Stimulated activated memory B cell treated with anti-CD40 and anti-IgM and Interleukin-4, amounts not matched to agents 10 μg/mL and 1 μg/mL and 100 μg/mL, for 72 hours (primary cell): ENCODE measurements around the gene NELL1.

Source experiments
- ATAC-seq: fragments of 150-1000 bp; cut with Tn5 transposase; 2 replicates; pipeline ENCODE4 v1.10.0; 2021
- H3K27ac Mint-ChIP-seq: one replicate; pipeline ENCODE4 v1.8.0; 2022; ENCODE audit warnings: mild to moderate bottlenecking, mixed read lengths
- H3K27me3 Mint-ChIP-seq: one replicate; pipeline ENCODE4 v1.8.0; 2022; ENCODE audit warnings: mixed read lengths
- H3K36me3 Mint-ChIP-seq: one replicate; pipeline ENCODE4 v1.8.0; 2022; ENCODE audit warnings: mixed read lengths
- H3K4me1 Mint-ChIP-seq: one replicate; pipeline ENCODE4 v1.8.0; 2022; ENCODE audit warnings: mixed read lengths
- H3K4me3 Mint-ChIP-seq: one replicate; pipeline ENCODE4 v1.8.0; 2022; ENCODE audit warnings: mild to moderate bottlenecking, moderate library complexity, mixed read lengths
- H3K9me3 Mint-ChIP-seq: one replicate; pipeline ENCODE4 v1.8.0; 2022; ENCODE audit warnings: mixed read lengths

Gene NELL1

DNA sequence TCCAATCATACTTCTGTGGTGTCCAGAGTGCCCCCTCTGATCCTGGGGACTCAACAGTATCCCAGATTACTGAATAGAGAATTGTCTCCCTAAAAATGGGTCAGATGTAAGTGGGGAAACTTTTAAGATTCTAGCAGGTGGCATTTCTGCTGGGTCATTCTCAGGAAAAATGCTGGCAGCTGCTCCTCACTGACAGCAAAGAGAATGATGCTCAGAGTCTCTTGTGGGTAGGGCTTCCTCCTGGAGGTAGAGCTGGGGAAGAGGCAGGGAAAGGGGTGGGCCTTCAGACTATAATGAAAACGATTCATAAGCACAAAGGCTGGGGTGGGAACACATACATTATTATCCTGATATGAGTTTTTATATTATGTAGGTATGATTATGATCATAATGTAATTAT, 647.2 kb downstream of the NELL1 start:
- H3K27me3 Mint-ChIP-seq: no peaks in the 10 kb centered on the region

DNA sequence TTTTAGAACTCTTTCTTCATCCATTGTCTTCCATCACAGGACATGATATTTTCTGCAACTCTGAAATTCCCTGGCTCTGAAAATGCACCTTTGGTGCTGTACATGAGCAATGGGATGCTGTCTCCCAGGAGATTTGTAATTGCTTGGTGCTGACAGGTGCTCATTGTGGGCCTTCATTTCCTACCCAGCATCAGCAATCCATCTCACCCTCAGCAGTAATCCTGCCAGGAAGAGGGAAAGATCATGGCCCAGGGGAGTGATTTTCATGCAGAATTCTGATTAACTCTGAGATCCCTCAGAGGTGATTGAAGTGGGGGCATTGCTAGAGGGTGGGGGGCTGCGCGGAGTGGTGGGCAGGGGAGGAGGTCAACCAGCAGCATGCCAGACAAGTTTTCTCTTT, 651.7 kb downstream of the NELL1 start:
- H3K4me3 Mint-ChIP-seq: no peak overlapping the region
- H3K4me1 Mint-ChIP-seq: no peaks in the 10 kb centered on the region
- H3K36me3 Mint-ChIP-seq: no peaks in the 10 kb centered on the region
- no peak for ATAC-seq
- H3K27ac Mint-ChIP-seq: no peak overlapping the region
- no peaks in the 10 kb centered on the region for H3K27me3 Mint-ChIP-seq
- H3K9me3 Mint-ChIP-seq: peaks cover 6% of the 10 kb centered on the region

More for the DNA sequence above, 647.2 kb downstream of the NELL1 start:
- ATAC-seq: no peak
- H3K27ac Mint-ChIP-seq: no peak overlapping the region
- no peak overlapping the region for H3K4me3 Mint-ChIP-seq
- no peaks in the 10 kb centered on the region for H3K4me1 Mint-ChIP-seq
- no peaks in the 10 kb centered on the region for H3K36me3 Mint-ChIP-seq
- H3K9me3 Mint-ChIP-seq: no peaks in the 10 kb centered on the region

DNA sequence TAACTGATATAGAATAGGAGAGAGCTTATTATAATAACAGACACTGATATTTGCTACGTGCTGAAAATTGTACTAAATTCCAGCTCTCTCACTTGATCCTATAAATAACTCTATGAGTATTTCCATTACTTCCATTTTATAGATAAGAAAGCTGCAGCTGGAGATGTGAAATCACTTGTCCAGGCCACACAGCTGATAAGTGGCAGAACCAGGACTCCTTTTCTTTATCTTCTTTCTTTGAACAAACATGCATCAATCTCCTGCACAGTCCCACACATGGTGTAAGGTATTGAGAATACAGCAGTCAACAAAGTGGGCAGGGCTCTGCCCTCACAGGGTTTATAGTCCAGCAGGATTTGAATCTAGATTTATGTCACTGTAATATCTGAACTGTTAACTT, 652.1 kb downstream of the NELL1 start:
- Mint-ChIP-seq H3K27me3 (no peaks in the 10 kb centered on the region), H3K36me3 (no peaks in the 10 kb centered on the region), H3K4me3 (no peak overlapping the region), H3K4me1 (no peaks in the 10 kb centered on the region), H3K9me3 (peaks cover 6% of the 10 kb centered on the region), H3K27ac (no peak overlapping the region)
- no peak for ATAC-seq

DNA sequence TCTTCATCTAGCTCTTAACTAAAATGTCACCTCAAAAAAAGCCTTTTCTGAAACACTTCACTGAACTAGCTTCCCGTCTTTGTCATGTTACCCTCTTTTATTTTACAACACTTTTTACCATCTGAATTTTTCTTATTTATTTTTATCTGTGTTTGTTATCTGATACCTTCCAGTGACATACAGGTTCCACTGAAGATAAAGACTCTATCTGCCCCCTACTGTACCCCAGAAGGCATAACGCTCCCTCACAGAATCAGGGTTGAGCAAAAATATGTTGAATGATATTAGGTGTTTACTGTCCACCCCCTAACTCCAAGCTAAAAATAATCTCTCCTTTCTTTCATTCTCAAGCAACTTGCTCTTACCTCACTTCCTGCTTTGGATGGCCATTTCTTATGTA, 654.2 kb downstream of the NELL1 start:
- Mint-ChIP-seq H3K4me3 (no peak overlapping the region), H3K27me3 (no peaks in the 10 kb centered on the region), H3K36me3 (no peaks in the 10 kb centered on the region), H3K4me1 (no peaks in the 10 kb centered on the region), H3K9me3 (peaks cover 10% of the 10 kb centered on the region), H3K27ac (no peak overlapping the region)
- ATAC-seq: no peak

DNA sequence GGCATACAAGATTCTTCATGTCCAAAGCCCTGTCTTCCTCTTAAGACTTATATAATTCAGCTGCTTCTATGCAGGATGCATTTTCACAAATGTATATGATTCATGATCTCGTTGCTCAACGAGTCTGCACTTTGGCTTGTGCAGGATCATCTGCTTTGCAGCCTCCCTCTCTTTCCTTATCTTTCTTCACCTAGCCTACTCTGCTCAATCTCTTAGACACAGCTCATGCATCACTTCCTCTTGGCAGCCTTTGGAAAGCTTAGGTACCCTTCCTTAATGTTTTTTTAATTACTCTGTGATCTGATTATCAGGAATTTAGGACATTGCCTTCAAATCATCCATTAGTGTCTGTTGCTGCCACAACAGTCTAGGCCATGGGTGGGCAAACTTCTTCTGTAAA, 673.8 kb downstream of the NELL1 start:
- Mint-ChIP-seq H3K27ac (no peak overlapping the region), H3K4me3 (no peak overlapping the region), H3K4me1 (no peaks in the 10 kb centered on the region), H3K9me3 (peaks cover 6% of the 10 kb centered on the region), H3K27me3 (no peaks in the 10 kb centered on the region), H3K36me3 (no peaks in the 10 kb centered on the region)
- no peak for ATAC-seq

DNA sequence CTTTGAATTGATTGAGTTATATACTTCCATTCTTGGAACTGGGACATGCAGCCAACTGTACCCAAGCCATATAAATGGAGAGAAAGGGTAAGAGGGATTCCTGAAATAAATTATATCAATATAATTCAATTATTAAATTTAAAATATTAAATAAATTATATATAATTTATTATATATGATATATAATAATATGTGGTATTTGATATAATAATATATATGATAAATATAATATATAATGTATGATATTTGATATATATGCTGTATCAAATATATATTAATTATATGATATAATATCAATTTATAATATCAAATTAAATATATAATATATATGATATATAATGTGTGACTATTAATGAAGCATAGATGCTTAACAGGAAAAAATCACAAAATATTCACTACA, 677.0 kb downstream of the NELL1 start:
- Mint-ChIP-seq H3K36me3 (no peaks in the 10 kb centered on the region), H3K4me3 (no peak overlapping the region), H3K27me3 (no peaks in the 10 kb centered on the region), H3K27ac (no peak overlapping the region), H3K4me1 (no peaks in the 10 kb centered on the region), H3K9me3 (peaks cover 6% of the 10 kb centered on the region)
- ATAC-seq: no peak

DNA sequence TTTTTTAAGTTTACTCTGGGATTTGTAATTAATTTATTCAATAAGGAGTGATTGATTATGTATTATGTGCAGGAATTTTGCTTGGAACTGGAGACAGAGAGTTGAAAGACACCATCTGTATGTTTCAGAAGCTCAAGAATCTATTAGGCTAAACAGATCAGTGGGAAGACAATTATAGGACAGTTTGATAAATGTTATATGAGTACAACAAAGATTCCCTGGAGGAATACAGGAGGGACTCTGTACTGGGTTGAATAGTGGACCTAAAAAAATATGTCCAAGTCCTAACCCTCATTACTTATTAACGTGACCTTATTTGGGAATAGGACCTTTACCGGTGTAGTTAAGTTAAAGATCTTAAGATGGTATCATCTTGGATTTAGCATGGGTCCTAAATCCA, 681.2 kb downstream of the NELL1 start:
- H3K9me3 Mint-ChIP-seq: peaks cover 8% of the 10 kb centered on the region
- no peaks in the 10 kb centered on the region for H3K27me3 Mint-ChIP-seq
- no peaks in the 10 kb centered on the region for H3K4me1 Mint-ChIP-seq
- no peaks in the 10 kb centered on the region for H3K36me3 Mint-ChIP-seq
- no peak overlapping the region for H3K27ac Mint-ChIP-seq
- H3K4me3 Mint-ChIP-seq: no peak overlapping the region
- ATAC-seq: no peak

DNA sequence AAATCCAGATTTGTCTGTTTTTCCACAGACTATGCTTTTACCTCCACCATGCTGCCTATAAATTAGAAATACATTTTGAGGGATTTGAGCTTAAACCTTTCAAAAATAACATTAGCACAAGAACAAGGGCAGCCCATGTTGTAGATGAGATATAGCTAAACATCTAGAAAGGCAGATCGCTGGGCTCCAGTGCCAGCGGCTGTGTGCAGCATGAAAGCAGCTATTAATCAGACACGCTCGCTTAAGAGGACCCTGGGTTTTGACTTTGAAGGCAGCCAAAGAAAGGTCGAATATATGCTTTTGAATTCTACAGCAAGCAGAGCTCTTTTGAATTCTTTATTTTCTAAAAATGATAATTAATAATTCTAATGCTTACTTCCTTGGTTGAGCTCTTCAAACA, 684.0 kb downstream of the NELL1 start:
- Mint-ChIP-seq H3K27ac (no peak overlapping the region), H3K36me3 (no peaks in the 10 kb centered on the region), H3K27me3 (no peaks in the 10 kb centered on the region), H3K4me1 (no peaks in the 10 kb centered on the region), H3K4me3 (no peak overlapping the region), H3K9me3 (peaks cover 14% of the 10 kb centered on the region)
- ATAC-seq: no peak

DNA sequence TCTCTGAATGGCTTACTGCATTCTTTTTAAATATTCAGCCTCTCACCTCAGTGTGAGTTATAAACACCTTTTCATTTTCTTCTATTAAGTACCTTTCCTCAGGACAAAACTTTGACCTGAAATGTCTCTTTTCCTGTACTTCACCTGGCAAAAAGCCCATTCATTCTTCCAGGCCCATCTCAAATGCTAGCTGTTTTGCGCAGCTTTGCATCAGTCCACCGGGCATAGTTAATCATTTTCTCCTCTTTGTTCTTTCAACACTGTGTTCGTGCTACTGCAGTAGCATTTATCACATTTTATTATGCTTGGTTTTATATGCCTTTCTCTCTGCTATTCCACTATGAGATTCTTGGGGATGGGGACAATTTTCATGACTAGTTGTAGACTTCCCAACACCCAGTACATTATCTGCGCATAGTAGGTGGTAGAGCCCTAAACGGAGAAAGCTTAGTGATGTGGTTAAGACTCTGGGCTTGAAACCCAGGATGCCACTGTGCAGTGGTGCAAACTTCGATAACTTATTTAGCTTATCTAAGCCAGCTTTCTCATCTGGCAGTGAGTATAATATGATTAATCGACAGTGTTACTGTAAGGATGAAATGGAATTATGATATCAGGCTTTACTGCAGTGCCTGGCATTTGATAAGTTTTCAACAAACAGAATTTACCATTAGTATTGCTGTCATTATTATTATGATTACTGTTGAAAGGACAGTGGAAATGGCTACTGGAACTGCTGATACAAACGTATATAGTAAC, 695.7 kb downstream of the NELL1 start:
- ATAC-seq: no peak
- no peaks in the 10 kb centered on the region for H3K4me1 Mint-ChIP-seq
- H3K4me3 Mint-ChIP-seq: no peak overlapping the region
- H3K36me3 Mint-ChIP-seq: no peaks in the 10 kb centered on the region
- no peaks in the 10 kb centered on the region for H3K27me3 Mint-ChIP-seq
- peaks cover 3% of the 10 kb centered on the region for H3K9me3 Mint-ChIP-seq
- no peak overlapping the region for H3K27ac Mint-ChIP-seq

DNA sequence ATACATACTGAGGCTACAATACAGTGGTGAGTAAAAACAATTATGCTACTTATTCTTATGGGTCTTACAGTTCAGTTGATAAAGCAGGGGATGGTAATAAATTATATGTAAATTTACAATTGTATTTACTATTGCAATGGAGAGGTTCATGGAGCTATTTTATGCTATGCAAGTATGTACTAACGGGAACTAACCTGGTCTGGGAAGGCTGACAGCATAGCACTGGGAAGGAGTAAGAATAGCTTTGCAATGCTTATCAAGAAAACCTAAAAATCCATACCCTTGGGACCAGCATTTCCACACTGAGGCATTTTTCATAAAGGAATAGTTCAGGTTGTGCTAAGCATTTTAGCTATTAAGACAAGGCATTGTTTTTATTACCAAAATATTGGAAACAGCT, 700.6 kb downstream of the NELL1 start:
- no peak for ATAC-seq
- H3K36me3 Mint-ChIP-seq: no peaks in the 10 kb centered on the region
- H3K4me3 Mint-ChIP-seq: no peak overlapping the region
- H3K9me3 Mint-ChIP-seq: peaks cover 6% of the 10 kb centered on the region
- H3K4me1 Mint-ChIP-seq: no peaks in the 10 kb centered on the region
- no peaks in the 10 kb centered on the region for H3K27me3 Mint-ChIP-seq
- no peak overlapping the region for H3K27ac Mint-ChIP-seq

DNA sequence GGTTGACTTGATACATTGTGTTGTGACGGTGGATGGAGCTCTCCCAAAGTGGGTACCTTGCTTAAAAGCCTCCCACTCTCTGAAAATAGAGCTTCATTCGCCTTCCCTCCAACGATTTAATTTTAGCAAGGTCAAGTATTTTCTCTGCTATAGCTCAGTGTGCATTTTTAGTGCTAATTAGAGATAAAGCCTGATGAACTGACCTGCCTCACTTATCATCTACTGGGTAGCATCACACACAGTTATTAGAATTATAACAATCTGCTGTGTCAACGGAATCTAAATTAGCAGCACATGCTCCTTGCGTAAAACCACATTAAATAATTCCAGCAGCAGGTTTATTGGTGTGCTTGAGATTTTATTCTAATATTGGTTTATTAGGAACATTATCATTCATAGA, 701.7 kb downstream of the NELL1 start:
- H3K9me3 Mint-ChIP-seq: peaks cover 9% of the 10 kb centered on the region
- no peak overlapping the region for H3K27ac Mint-ChIP-seq
- no peak for ATAC-seq
- H3K4me3 Mint-ChIP-seq: no peak overlapping the region
- no peaks in the 10 kb centered on the region for H3K36me3 Mint-ChIP-seq
- no peaks in the 10 kb centered on the region for H3K27me3 Mint-ChIP-seq
- no peaks in the 10 kb centered on the region for H3K4me1 Mint-ChIP-seq

DNA sequence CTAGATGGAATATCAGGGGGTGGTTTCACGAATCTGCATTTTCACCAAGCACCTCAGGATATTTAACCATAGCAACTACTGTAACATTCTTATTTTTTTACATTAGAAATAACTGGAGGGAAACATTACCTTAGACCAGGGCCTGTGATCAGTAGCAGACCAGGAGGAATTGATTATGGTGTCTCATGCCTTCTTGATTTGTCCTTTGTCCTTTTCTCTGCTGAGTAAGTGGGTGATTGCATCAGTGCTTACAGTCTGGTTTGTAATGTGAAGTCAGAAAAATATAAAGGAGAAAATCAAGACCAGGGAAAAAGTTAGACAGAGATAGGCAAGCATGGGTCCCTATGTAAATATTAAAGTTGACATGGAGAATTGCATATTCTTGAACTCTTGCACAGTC, 703.3 kb downstream of the NELL1 start:
- H3K9me3 Mint-ChIP-seq: peaks cover 10% of the 10 kb centered on the region
- ATAC-seq: no peak
- H3K4me1 Mint-ChIP-seq: no peaks in the 10 kb centered on the region
- no peaks in the 10 kb centered on the region for H3K27me3 Mint-ChIP-seq
- H3K27ac Mint-ChIP-seq: no peak overlapping the region
- no peaks in the 10 kb centered on the region for H3K36me3 Mint-ChIP-seq
- no peak overlapping the region for H3K4me3 Mint-ChIP-seq

DNA sequence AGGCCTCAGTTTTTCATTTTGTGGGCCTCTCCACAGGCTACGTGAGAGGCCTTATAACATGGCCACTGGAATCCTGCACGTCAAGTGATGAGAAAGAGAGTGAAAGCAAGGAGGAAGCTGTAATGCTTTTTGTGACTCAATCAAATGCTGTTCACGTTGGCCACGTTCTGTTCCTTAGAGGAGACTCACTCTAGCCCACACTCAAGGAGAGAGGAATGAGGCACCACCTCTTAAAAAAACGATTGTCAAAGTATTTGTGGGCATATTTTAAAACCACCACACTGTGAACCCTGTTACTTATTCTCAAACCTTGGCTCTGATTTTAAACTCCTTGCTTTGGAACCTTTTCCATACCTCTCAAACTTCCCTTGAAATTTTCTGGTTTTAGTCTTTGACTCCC, 705.0 kb downstream of the NELL1 start:
- Mint-ChIP-seq H3K36me3 (no peaks in the 10 kb centered on the region), H3K27me3 (no peaks in the 10 kb centered on the region), H3K27ac (no peak overlapping the region), H3K4me3 (no peak overlapping the region), H3K9me3 (peaks cover 10% of the 10 kb centered on the region), H3K4me1 (no peaks in the 10 kb centered on the region)
- no peak for ATAC-seq

DNA sequence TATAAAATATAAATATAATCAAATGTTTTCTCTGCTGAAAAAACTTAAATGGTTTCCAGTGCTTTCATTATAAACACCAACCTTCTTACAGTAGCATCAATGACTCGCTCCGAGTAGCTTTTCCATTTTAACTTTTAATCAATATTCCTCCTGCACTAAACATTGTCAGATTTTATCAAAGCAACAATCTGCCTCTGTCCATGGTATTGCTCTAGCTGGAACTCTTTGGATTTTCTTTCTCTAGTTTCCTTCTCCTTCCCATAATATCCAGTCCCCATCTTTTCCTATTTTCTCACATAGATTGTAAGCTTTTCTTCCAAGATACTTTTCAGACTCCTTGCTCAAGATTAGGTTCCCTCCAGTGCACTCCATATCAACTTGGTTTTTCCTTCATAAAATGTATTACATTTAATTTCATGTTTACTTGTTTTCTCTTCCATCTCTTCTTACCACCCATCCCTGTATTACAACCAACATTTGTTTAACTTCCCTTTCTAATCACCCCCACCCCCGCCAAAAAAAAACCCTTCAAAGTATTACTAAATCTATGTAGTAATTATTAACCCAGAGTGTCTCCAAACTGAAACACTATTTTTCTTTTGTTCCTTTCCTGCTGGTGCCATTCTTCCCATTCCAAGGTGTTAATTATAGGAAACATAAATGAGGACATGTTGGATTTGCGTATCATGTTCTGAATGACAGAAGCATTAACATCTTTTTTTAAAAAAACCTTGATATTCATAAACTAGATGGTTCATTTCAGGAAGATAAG, 716.5 kb downstream of the NELL1 start:
- H3K4me3 Mint-ChIP-seq: no peak overlapping the region
- no peak overlapping the region for H3K27ac Mint-ChIP-seq
- no peaks in the 10 kb centered on the region for H3K4me1 Mint-ChIP-seq
- no peak for ATAC-seq
- H3K9me3 Mint-ChIP-seq: peaks cover 11% of the 10 kb centered on the region
- H3K36me3 Mint-ChIP-seq: no peaks in the 10 kb centered on the region
- H3K27me3 Mint-ChIP-seq: no peaks in the 10 kb centered on the region

DNA sequence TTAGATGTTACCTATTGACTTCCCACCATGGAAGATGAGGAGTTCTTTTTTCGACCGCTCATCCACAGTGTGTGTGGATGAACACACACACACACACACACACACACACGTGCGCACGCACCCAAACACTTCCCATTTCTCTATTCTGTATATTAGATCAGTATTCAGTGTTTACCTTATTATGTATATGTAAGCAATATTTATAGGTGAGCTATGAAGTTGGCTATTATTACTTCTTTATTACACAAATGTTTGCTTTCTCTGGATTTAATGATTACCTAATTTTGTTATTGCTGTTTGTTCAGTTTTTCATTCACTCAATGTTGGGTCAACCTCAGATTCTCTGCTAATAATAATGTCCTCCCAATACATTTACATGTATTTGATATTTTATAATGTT, 721.0 kb downstream of the NELL1 start:
- no peaks in the 10 kb centered on the region for H3K27me3 Mint-ChIP-seq
- no peak overlapping the region for H3K4me3 Mint-ChIP-seq

DNA sequence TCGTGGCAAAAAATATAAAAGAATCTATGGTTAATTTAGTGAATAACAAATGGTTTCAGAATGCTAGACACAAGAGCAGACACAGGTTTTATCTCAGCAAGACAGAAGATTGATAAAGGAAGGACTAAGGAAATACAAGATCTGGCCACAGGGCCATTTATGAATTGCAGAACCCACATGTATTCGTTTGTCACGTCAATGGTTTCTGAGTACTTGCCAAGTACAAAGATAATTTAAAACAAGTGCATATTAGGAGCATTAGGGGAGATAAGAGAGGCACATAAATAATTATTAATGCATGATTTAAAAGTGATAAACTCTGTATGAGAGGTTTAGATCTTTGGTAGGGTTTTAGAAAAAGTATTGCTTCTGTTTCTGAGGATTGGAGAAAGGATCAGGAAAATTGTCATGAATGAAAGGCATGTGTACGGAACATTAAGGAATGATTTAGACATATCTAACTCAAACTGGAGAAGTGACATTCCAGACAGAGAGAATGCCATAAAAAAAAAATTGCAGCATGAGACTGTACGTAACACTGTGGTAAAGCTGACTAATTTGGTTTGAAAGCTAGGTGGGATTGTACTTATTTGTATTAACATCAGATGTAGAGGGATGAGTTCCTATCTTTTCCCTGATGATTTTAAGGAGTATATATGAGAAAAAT, 727.1 kb downstream of the NELL1 start:
- no peaks in the 10 kb centered on the region for H3K36me3 Mint-ChIP-seq
- peaks cover 7% of the 10 kb centered on the region for H3K9me3 Mint-ChIP-seq

More for the DNA sequence above, 721.0 kb downstream of the NELL1 start:
- Mint-ChIP-seq H3K9me3 (peaks cover 5% of the 10 kb centered on the region), H3K4me1 (no peaks in the 10 kb centered on the region), H3K36me3 (no peaks in the 10 kb centered on the region), H3K27ac (no peak overlapping the region)
- no peak for ATAC-seq

More for the DNA sequence above, 727.1 kb downstream of the NELL1 start:
- ATAC-seq: no peak
- no peak overlapping the region for H3K4me3 Mint-ChIP-seq
- H3K4me1 Mint-ChIP-seq: no peaks in the 10 kb centered on the region
- no peaks in the 10 kb centered on the region for H3K27me3 Mint-ChIP-seq
- no peak overlapping the region for H3K27ac Mint-ChIP-seq
